Astrocyte (in vitro differentiated cells and primary cell): Measurements from ENCODE around the gene C2. TPM values are rescaled to one million over a fixed set of nuclear protein-coding genes. Genes with fewer than 3 reads are reported as not detected.

Experiments used
- DNase-seq: peaks from one replicate; pipeline ENCODE4 v3.0.0-alpha.2; 2010; ENCODE audit warnings: low read depth
- FAIRE-seq: peaks from 2 replicates; lab custom pipeline; 2011; peaks lifted over from hg19 to GRCh38; lab: Jason Lieb, UNC
- H2AFZ ChIP-seq: 2 replicates; pipeline ENCODE4 v1.6.0; 2012; ENCODE audit warnings: low read depth, low read length, inconsistent platforms
- H3K27ac ChIP-seq: 2 replicates; pipeline ENCODE4 v1.5.1; 2011; ENCODE audit warnings: low read depth, low read length, inconsistent platforms
- H3K27me3 ChIP-seq: 2 replicates; pipeline ENCODE4 v1.6.0; 2011; ENCODE audit warnings: low read length, inconsistent platforms; ENCODE audit not compliant: insufficient read depth
- H3K36me3 ChIP-seq: 2 replicates; pipeline ENCODE4 v1.5.1; 2011; ENCODE audit warnings: low read length, inconsistent platforms; ENCODE audit not compliant: insufficient read depth
- H3K4me1 ChIP-seq: 2 replicates; pipeline ENCODE4 v1.5.1; 2011; ENCODE audit warnings: low read length, inconsistent platforms; ENCODE audit not compliant: insufficient read depth
- H3K4me2 ChIP-seq: 2 replicates; pipeline ENCODE4 v1.6.0; 2012; ENCODE audit warnings: low read length, inconsistent platforms
- H3K4me3 ChIP-seq: 2 replicates; pipeline ENCODE4 v1.5.1; 2011; ENCODE audit warnings: low read depth, mild to moderate bottlenecking, low read length, inconsistent platforms; ENCODE audit not compliant: insufficient read depth
- H3K79me2 ChIP-seq: 2 replicates; pipeline ENCODE4 v1.6.0; 2012; ENCODE audit warnings: mild to moderate bottlenecking, low read length, inconsistent platforms; ENCODE audit not compliant: insufficient read depth
- H3K9ac ChIP-seq: 2 replicates; pipeline ENCODE4 v1.6.0; 2012; ENCODE audit warnings: mild to moderate bottlenecking, low read length, inconsistent platforms
- H3K9me3 ChIP-seq: 2 replicates; pipeline ENCODE4 v1.5.1; 2012; ENCODE audit warnings: low read depth, mild to moderate bottlenecking, low read length, inconsistent platforms; ENCODE audit not compliant: insufficient read depth
- H4K20me1 ChIP-seq: 2 replicates; pipeline ENCODE4 v1.6.0; 2012; ENCODE audit warnings: low read length, inconsistent platforms; ENCODE audit not compliant: insufficient read depth
- H3K27ac Mint-ChIP-seq: one replicate; pipeline ENCODE4 v1.8.0; 2021; ENCODE audit warnings: mild to moderate bottlenecking, mixed read lengths; ENCODE audit not compliant: unreplicated experiment
- H3K27me3 Mint-ChIP-seq: one replicate; pipeline ENCODE4 v1.8.0; 2021; ENCODE audit warnings: low read depth, mixed read lengths; ENCODE audit not compliant: unreplicated experiment
- H3K36me3 Mint-ChIP-seq: one replicate; pipeline ENCODE4 v1.8.0; 2021; ENCODE audit warnings: low read depth, mixed read lengths; ENCODE audit not compliant: unreplicated experiment
- H3K4me1 Mint-ChIP-seq: one replicate; pipeline ENCODE4 v1.8.0; 2021; ENCODE audit warnings: low read depth, mixed read lengths; ENCODE audit not compliant: unreplicated experiment
- H3K4me3 Mint-ChIP-seq: one replicate; pipeline ENCODE4 v1.8.0; 2021; ENCODE audit warnings: mild to moderate bottlenecking, moderate library complexity, mixed read lengths; ENCODE audit not compliant: unreplicated experiment
- H3K9me3 Mint-ChIP-seq: one replicate; pipeline ENCODE4 v1.8.0; 2021; ENCODE audit warnings: mild to moderate bottlenecking, mixed read lengths; ENCODE audit not compliant: unreplicated experiment
- EZH2 ChIP-seq: IDR thresholded peaks from 2 replicates; pipeline ENCODE4 v1.6.1; 2012; ENCODE audit warnings: mild to moderate bottlenecking, low read length, inconsistent platforms; ENCODE audit not compliant: insufficient read depth
- total RNA-seq: library from RNA; stranded (reverse); gene quantifications from 2 replicates; pipeline ENCODE4 v1.2.1, GENCODE V29; 2021
- TF ChIP-seq, protein P1 (sequence below): IDR thresholded peaks from 2 replicates; pipeline ENCODE4 v1.5.1; 2011; ENCODE audit warnings: low read depth, mild to moderate bottlenecking, inconsistent platforms, low read length, moderate library complexity; ENCODE audit not compliant: insufficient read depth

Gene C2
- total RNA-seq, 1 donor from 2014 or later = 0.20 TPM

DNA sequence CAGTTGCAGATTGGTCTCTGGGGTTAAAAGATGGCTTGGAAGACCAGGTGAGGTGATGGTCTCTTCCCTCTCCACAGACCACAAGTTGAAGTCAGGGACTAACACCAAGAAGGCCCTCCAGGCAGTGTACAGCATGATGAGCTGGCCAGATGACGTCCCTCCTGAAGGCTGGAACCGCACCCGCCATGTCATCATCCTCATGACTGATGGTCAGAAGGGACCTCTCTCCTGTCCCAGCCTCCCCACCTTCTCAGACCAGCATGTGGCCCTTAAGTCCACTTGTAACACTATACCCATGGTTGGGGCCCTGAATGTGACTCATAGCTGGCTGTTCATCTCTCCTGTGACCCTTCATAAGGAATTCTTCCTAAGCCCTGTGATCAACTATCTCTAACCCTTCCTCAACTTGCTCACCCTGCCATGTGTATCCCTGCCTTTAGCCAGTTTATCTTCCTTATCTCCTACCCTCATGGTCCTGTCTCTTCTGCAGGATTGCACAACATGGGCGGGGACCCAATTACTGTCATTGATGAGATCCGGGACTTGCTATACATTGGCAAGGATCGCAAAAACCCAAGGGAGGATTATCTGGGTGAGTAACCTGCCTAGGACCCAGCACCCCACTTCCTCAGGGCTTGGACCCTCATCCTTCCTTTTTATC lies 21.4 kb downstream of the C2 start:
- Histone ChIP-seq H3K4me2 (no peak overlapping the region), H3K27me3 (peaks cover 2% of the 10 kb centered on the region), H2AFZ (no peak overlapping the region), H3K4me3 (no peak overlapping the region), H3K36me3 (peaks cover 17% of the 10 kb centered on the region), H3K9me3 (no peaks in the 10 kb centered on the region), H3K4me1 (peaks cover 7% of the 10 kb centered on the region), H3K9ac (no peak overlapping the region), H4K20me1 (no peaks in the 10 kb centered on the region), H3K27ac (no peak overlapping the region), H3K79me2 (no peaks in the 10 kb centered on the region)
- H3K27ac Mint-ChIP-seq = peak overlapping the region; percentile 20
- H3K36me3 Mint-ChIP-seq = peaks cover 13% of the 10 kb centered on the region
- FAIRE-seq = no peak
- H3K4me3 Mint-ChIP-seq = peak overlapping the region; percentile 37
- H3K4me1 Mint-ChIP-seq = peaks cover 11% of the 10 kb centered on the region
- TF ChIP-seq EZH2 = no peak
- TF ChIP-seq, protein P1, sequence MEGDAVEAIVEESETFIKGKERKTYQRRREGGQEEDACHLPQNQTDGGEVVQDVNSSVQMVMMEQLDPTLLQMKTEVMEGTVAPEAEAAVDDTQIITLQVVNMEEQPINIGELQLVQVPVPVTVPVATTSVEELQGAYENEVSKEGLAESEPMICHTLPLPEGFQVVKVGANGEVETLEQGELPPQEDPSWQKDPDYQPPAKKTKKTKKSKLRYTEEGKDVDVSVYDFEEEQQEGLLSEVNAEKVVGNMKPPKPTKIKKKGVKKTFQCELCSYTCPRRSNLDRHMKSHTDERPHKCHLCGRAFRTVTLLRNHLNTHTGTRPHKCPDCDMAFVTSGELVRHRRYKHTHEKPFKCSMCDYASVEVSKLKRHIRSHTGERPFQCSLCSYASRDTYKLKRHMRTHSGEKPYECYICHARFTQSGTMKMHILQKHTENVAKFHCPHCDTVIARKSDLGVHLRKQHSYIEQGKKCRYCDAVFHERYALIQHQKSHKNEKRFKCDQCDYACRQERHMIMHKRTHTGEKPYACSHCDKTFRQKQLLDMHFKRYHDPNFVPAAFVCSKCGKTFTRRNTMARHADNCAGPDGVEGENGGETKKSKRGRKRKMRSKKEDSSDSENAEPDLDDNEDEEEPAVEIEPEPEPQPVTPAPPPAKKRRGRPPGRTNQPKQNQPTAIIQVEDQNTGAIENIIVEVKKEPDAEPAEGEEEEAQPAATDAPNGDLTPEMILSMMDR = no peak
- H3K27me3 Mint-ChIP-seq = peaks cover 38% of the 10 kb centered on the region
- H3K9me3 Mint-ChIP-seq = no peaks in the 10 kb centered on the region
- DNase-seq = peak; percentile 9

DNA sequence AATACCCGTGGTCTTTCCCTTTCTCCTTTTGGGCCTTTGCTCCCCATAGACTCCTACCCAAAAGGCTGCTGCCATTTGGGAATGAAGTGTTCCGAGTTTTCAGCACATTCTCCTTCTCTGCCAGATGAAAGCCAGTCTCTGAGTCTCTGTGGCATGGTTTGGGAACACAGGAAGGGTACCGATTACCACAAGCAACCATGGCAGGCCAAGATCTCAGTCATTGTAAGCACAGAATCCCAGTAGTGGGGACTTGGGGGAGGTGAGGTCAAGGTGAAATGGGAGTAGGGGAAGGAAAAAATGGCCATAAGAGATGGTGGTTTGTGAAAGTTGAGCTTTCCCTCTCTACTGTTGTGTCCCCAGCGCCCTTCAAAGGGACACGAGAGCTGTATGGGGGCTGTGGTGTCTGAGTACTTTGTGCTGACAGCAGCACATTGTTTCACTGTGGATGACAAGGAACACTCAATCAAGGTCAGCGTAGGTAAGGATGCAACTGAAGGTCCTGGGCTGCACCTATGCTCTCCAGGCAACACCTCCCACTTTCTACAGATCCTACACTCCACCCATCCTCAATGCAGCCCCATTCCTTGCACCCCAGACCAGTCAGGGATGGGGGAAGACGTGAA lies 22.5 kb downstream of the C2 start:
- Mint-ChIP-seq H3K27ac (no peak overlapping the region), H3K4me1 (peaks cover 11% of the 10 kb centered on the region), H3K27me3 (peaks cover 30% of the 10 kb centered on the region), H3K9me3 (no peaks in the 10 kb centered on the region), H3K36me3 (peaks cover 22% of the 10 kb centered on the region), H3K4me3 (no peak overlapping the region)
- H3K9me3 ChIP-seq = no peaks in the 10 kb centered on the region
- no peak overlapping the region for H3K4me3 ChIP-seq
- no peak overlapping the region for H3K4me2 ChIP-seq
- FAIRE-seq (no peak), DNase-seq (no peak)
- H3K9ac ChIP-seq = no peak overlapping the region
- H3K27ac ChIP-seq = no peak overlapping the region
- peaks cover 28% of the 10 kb centered on the region for H3K36me3 ChIP-seq
- TF ChIP-seq, protein P1 = no peak
- no peak for TF ChIP-seq EZH2
- H2AFZ ChIP-seq = no peak overlapping the region
- H3K4me1 ChIP-seq = peaks cover 7% of the 10 kb centered on the region
- no peaks in the 10 kb centered on the region for H4K20me1 ChIP-seq
- no peaks in the 10 kb centered on the region for H3K27me3 ChIP-seq
- H3K79me2 ChIP-seq = no peaks in the 10 kb centered on the region
